GM12878 (cell line): ENCODE results near the gene NTMT2. TPM values are rescaled to one million over a fixed set of nuclear protein-coding genes. Genes with fewer than 3 reads are reported as not detected.

Source experiments
- ATAC-seq: fragments of 200-7000 bp; cut with Tn5 transposase; 3 replicates; pipeline ENCODE4 v1.9.1; 2020; ENCODE audit warnings: mild to moderate bottlenecking, moderate library complexity
- BruUV-seq: library from RNA; stranded (reverse); fragments of 400-500 nt; replicated peaks from 2 replicates; lab custom pipeline; 2021; lab: Mats Ljungman, UMichigan
- CTCF ChIA-PET: fragments of 300-600 bp; sonication (Branson Sonifier 250); formaldehyde crosslinking; extraction: SDS; loops from one replicate; lab custom pipeline; 2021; ENCODE audit warnings: inconsistent platforms; lab: Yijun Ruan, JAX
- POLR2A ChIA-PET: fragments of 350-600 bp; formaldehyde crosslinking; extraction: SDS; loops from one replicate; lab custom pipeline; 2021; ENCODE audit warnings: inconsistent platforms; lab: Charles Lee
- RAD21 ChIA-PET: fragments of 300-600 bp; sonication (Branson Sonifier 250); formaldehyde crosslinking; loops from one replicate; lab custom pipeline; 2023; ENCODE audit warnings: antibody characterized with exemption; ENCODE audit not compliant: unreplicated experiment; lab: Charles Lee
- SMC1A ChIA-PET: fragments of 300-600 bp; sonication (Branson Sonifier 250); formaldehyde crosslinking; loops from one replicate; lab custom pipeline; 2023; ENCODE audit not compliant: unreplicated experiment, uncharacterized antibody; lab: Charles Lee
- DNase-seq: peaks from one replicate; pipeline ENCODE4 v3.0.0-alpha.2; 2011; ENCODE audit warnings: low read depth, low spot score
- FAIRE-seq: peaks from 3 replicates; lab custom pipeline; 2011; peaks lifted over from hg19 to GRCh38; lab: Jason Lieb, UNC
- H2AFZ ChIP-seq: 2 replicates; pipeline ENCODE4 v1.6.0; 2011; ENCODE audit warnings: low read depth, low read length, control low read depth; ENCODE audit not compliant: control insufficient read depth
- H3K27ac ChIP-seq: 2 replicates; pipeline ENCODE4 v1.5.1; 2011; ENCODE audit warnings: control low read depth; ENCODE audit not compliant: control insufficient read depth, insufficient read depth
- H3K27me3 ChIP-seq, 2 experiments: replicated peaks in 1 of 2; 2 replicates each; pipeline versions ENCODE4 v1.6.0 to v1.6.1; 2011; ENCODE audit warnings: low read length in 1 of 2; ENCODE audit not compliant: control insufficient read depth in 2 of 2, insufficient read depth in 2 of 2
- H3K36me3 ChIP-seq, 2 experiments: 2 replicates each; pipeline ENCODE4 v1.5.1; 2011; ENCODE audit warnings: low read length in 1 of 2; ENCODE audit not compliant: control insufficient read depth in 2 of 2, insufficient read depth in 2 of 2
- H3K4me1 ChIP-seq: 2 replicates; pipeline ENCODE4 v1.6.1; 2011; ENCODE audit warnings: mild to moderate bottlenecking, low read length, moderate library complexity, mixed read lengths; ENCODE audit not compliant: control insufficient read depth, insufficient read depth
- H3K4me2 ChIP-seq: 2 replicates; pipeline ENCODE4 v1.6.0; 2011; ENCODE audit warnings: control low read depth; ENCODE audit not compliant: control insufficient read depth, insufficient read depth
- H3K4me3 ChIP-seq: fragments of 200-600 bp; sonication (generic); 2 replicates; pipeline ENCODE4 v1.5.1; 2016
- H3K79me2 ChIP-seq: 2 replicates; pipeline ENCODE4 v1.6.0; 2011; ENCODE audit warnings: low read length; ENCODE audit not compliant: control insufficient read depth, insufficient read depth
- H3K9ac ChIP-seq: 2 replicates; pipeline ENCODE4 v1.8.0; 2011; ENCODE audit warnings: low read length, control low read depth, mixed read lengths; ENCODE audit not compliant: control insufficient read depth, insufficient read depth
- H3K9me3 ChIP-seq: replicated peaks from 3 replicates; pipeline ENCODE4 v1.5.1; 2011; ENCODE audit warnings: mild to moderate bottlenecking, low read length; ENCODE audit not compliant: control insufficient read depth, insufficient read depth
- H4K20me1 ChIP-seq: 2 replicates; pipeline ENCODE4 v1.6.0; 2011; ENCODE audit not compliant: control insufficient read depth, insufficient read depth
- BMI1 ChIP-seq: fragments of 450-650 bp; IDR thresholded peaks from 2 replicates; pipeline ENCODE4 v1.6.1; 2016; ENCODE audit warnings: mild to moderate bottlenecking, moderate library complexity, borderline replicate concordance
- CBX3 ChIP-seq: fragments of 200-600 bp; sonication (generic); IDR thresholded peaks from 2 replicates; pipeline ENCODE4 v1.6.1; 2016; ENCODE audit warnings: low read depth, borderline replicate concordance
- CHD1 ChIP-seq: IDR thresholded peaks from 2 replicates; pipeline ENCODE4 v1.6.1; 2012; ENCODE audit warnings: low read depth, low read length, improper control_type of control experiment
- CHD4 ChIP-seq: fragments of 200-600 bp; sonication (generic); IDR thresholded peaks from 2 replicates; pipeline ENCODE4 v1.6.1; 2016; ENCODE audit warnings: mild to moderate bottlenecking
- MAX ChIP-seq: IDR thresholded peaks from 2 replicates; pipeline ENCODE4 v1.6.1; 2012; ENCODE audit warnings: low read depth, low read length, improper control_type of control experiment
- MEF2B ChIP-seq: fragments of 450-650 bp; IDR thresholded peaks from 2 replicates; pipeline ENCODE4 v1.6.1; 2018; ENCODE audit warnings: mild to moderate bottlenecking, moderate library complexity; ENCODE audit not compliant: partially characterized antibody, poor library complexity, severe bottlenecking
- MYC ChIP-seq: IDR thresholded peaks from 2 replicates; pipeline ENCODE4 v1.6.1; 2011; ENCODE audit warnings: mild to moderate bottlenecking, low read length, moderate library complexity, inconsistent platforms; ENCODE audit not compliant: insufficient read depth, insufficient replicate concordance, insufficient read length, severe bottlenecking
- NBN ChIP-seq: fragments of 450-650 bp; IDR thresholded peaks from 2 replicates; pipeline ENCODE4 v1.6.1; 2016
- RB1 ChIP-seq: fragments of 450-650 bp; formaldehyde crosslinking; IDR thresholded peaks from 2 replicates; pipeline ENCODE4 v1.6.1; 2017; ENCODE audit warnings: mild to moderate bottlenecking, borderline replicate concordance
- SMAD1 ChIP-seq: fragments of 450-650 bp; IDR thresholded peaks from 2 replicates; pipeline ENCODE4 v1.6.1; 2018; ENCODE audit warnings: mild to moderate bottlenecking, low read depth; ENCODE audit not compliant: partially characterized antibody
- SMAD5 ChIP-seq: IDR thresholded peaks from 2 replicates; pipeline ENCODE4 v1.6.1; 2016; ENCODE audit warnings: antibody characterized with exemption, low read depth
- STAT1 ChIP-seq: fragments of 450-650 bp; conservative IDR thresholded peaks from 2 replicates; pipeline ENCODE4 v1.6.1; 2014; ENCODE audit warnings: antibody characterized with exemption, mild to moderate bottlenecking
- SUZ12 ChIP-seq: fragments of 200-600 bp; sonication (generic); IDR thresholded peaks from one replicate; pipeline ENCODE4 v1.6.1; 2018; ENCODE audit warnings: antibody characterized with exemption, mild to moderate bottlenecking; ENCODE audit not compliant: unreplicated experiment
- USF2 ChIP-seq: IDR thresholded peaks from 2 replicates; pipeline ENCODE4 v1.6.1; 2011; ENCODE audit warnings: low read depth, low read length, improper control_type of control experiment, borderline replicate concordance
- ZBTB33 ChIP-seq: fragments of 450-650 bp; IDR thresholded peaks from 2 replicates; pipeline ENCODE4 v1.6.1; 2017; ENCODE audit warnings: mild to moderate bottlenecking
- ZNF207 ChIP-seq: fragments of 450-650 bp; IDR thresholded peaks from 2 replicates; pipeline ENCODE4 v1.6.1; 2014; ENCODE audit warnings: antibody characterized with exemption, mild to moderate bottlenecking, borderline replicate concordance
- ZNF217 ChIP-seq: fragments of 450-650 bp; IDR thresholded peaks from 2 replicates; pipeline ENCODE4 v1.6.1; 2017; ENCODE audit warnings: antibody characterized with exemption, mild to moderate bottlenecking
- WGBS: methylation state at CpG from one replicate; pipeline ENCODE4 v1.1.6; 2016; ENCODE audit warnings: low lambda C conversion rate; ENCODE audit not compliant: insufficient replicate concordance, insufficient coverage; ENCODE audit errors: missing lambda C conversion rate; 5-methylcytosine and 5-hydroxymethylcytosine counted together
- in situ Hi-C: fragments of 300-500 bp; cut with MboI; formaldehyde crosslinking; loops from 9 replicates; pipeline ENCODE4 v1.14.3; 2018; ENCODE audit warnings: mixed read lengths
- intact Hi-C: fragments of 100-400 bp; cut with micrococcal nuclease; formaldehyde crosslinking; loops from one replicate; pipeline ENCODE4 v1.14.2; 2022; ENCODE audit not compliant: unreplicated experiment
- polyA plus RNA-seq, 11 experiments: library from polyadenylated mRNA; depleted of rRNA in 4 of 11; unstranded in 6 of 11; stranded (reverse) in 5 of 11; fragments of >200 nt; fragmentation: Nextera tagmentation in 4 of 11; fragmentation: Illumina TruSeq in 1 of 11; extraction: Ambion mirVana in 4 of 11; extraction: Trizol in 1 of 11; gene quantifications; 1 replicate in 1 of 11; 2 replicates in 10 of 11; pipeline versions ENCODE4 v1.2.1 to v1.2.3, GENCODE V29; 2011 to 2016; ENCODE audit warnings: inconsistent platforms in 2 of 11, missing spikeins in 2 of 11, low read depth in 1 of 11
- total RNA-seq, 4 experiments: library from RNA; depleted of rRNA in 3 of 4; stranded (reverse); fragments of >200 nt in 3 of 4; fragmentation: Illumina TruSeq in 1 of 4; extraction: Trizol in 1 of 4; gene quantifications; 2 replicates each; pipeline versions ENCODE4 v1.2.1 to v1.2.3, GENCODE V29; 2013 to 2021

The NTMT2 gene
- total and polyA plus RNA-seq, 10 of the 15 experiments (the other 5 are each of a cell fraction or from before 2014, with no cell fraction given) = not detected

DNA sequence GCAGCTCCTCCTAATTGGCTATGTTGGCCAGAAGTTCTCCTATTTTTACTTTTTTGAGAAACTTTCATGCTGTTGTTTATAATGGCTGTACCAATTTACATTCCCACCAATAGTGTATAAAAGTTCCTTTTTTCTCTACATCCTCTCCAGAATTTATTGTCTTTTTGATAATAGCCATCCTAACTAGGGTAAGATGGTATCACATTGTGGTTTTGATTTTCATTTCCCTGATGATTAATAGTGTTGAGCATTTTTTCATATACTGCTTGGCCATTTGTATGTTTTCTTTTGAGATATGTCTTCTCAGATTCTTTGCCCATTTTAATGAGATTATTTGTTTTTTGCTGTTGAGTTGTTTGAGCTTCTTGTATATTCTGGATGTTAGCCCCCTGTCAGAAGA, 46.8 kb downstream of the NTMT2 start:
- CTCF ChIA-PET = no interaction called here
- Histone ChIP-seq H3K27me3 (no peaks in the 10 kb centered on the region), H4K20me1 (no peaks in the 10 kb centered on the region), H3K4me1 (no peaks in the 10 kb centered on the region), H3K36me3 (no peaks in the 10 kb centered on the region), H3K4me2 (no peak overlapping the region), H3K9ac (no peak overlapping the region), H3K9me3 (no peaks in the 10 kb centered on the region), H3K27ac (no peak overlapping the region), H3K79me2 (no peaks in the 10 kb centered on the region), H2AFZ (no peak overlapping the region), H3K4me3 (no peak overlapping the region)
- no peak for DNase-seq
- SMC1A ChIA-PET = no interaction called here
- RAD21 ChIA-PET = no interaction called here
- BruUV-seq = no TSS peak
- POLR2A ChIA-PET = no interaction called here
- in situ Hi-C loops = no loop called here
- TF ChIP-seq ZNF217 = no peak
- no peak for TF ChIP-seq ZNF207
- no peak for ATAC-seq
- intact Hi-C loops = no loop called here
- no peak for FAIRE-seq

DNA sequence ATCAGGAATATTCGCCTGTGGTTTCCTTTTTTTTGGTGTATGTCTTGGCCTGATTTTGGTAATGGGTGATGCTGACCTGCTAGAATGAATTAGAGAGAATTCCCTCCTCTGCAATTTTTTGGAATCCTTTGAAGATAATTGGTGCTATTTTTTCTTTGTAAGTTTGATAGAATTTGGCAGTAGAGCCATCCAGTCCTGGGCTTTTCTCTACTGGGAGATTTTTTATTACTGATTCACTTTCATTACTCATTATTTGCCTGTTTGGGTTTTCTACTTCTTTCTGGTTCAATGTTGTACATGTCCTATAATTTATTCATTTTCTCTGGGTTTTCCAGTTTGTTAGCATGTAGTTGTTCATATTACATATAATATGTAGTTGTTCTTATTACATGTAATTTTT, 48.7 kb downstream of the NTMT2 start:
- no peak overlapping the region for H3K4me2 ChIP-seq
- BruUV-seq = no TSS peak
- ChIA-PET SMC1A (interaction anchor here (1.0 to 1.2 kb wide), 4 partner anchors 11 to 26 kb away, joined by 3 to 4 read pairs (median 3); no protein-coding TSS in a partner anchor), POLR2A (no interaction called here), CTCF (interaction anchor here (0.6 kb wide), 1 partner anchor 113 kb away, joined by 3 read pairs; no protein-coding TSS in a partner anchor), RAD21 (no interaction called here)
- intact Hi-C loops = no loop called here
- H3K27me3 ChIP-seq = no peaks in the 10 kb centered on the region
- DNase-seq (no peak), ATAC-seq (no peak), FAIRE-seq (no peak)
- no peak overlapping the region for H3K9ac ChIP-seq
- H2AFZ ChIP-seq = no peak overlapping the region
- no peaks in the 10 kb centered on the region for H4K20me1 ChIP-seq
- in situ Hi-C loops = no loop called here
- H3K79me2 ChIP-seq = no peaks in the 10 kb centered on the region
- no peak overlapping the region for H3K27ac ChIP-seq
- H3K4me3 ChIP-seq = no peak overlapping the region
- H3K36me3 ChIP-seq = no peaks in the 10 kb centered on the region
- H3K4me1 ChIP-seq = no peaks in the 10 kb centered on the region
- no peaks in the 10 kb centered on the region for H3K9me3 ChIP-seq
- 0% methylated on average over 1 of the region's 1 CpG for WGBS
- TF ChIP-seq RB1 (no peak), STAT1 (no peak), CHD1 (no peak), CBX3 (no peak), SMAD5 (no peak), MYC (no peak), USF2 (no peak), MEF2B (no peak), BMI1 (no peak), ZBTB33 (no peak), ZNF207 (no peak), MAX (no peak), NBN (no peak), CHD4 (no peak), SUZ12 (no peak), SMAD1 (no peak)
